HPDE6-E6E7 (cell line): ENCODE results near the gene DPP6.
"Not testable (repeated sequence)": the region's sequence is repeated elsewhere in the genome, so short reads cannot be mapped to it uniquely, and the experiment has no call there.

Experiments
- DNase-seq: peaks from one replicate; pipeline ENCODE4 v3.0.0; 2011; ENCODE audit warnings: missing footprints; ENCODE audit errors: extremely low spot score

Gene DPP6

GRCh38 chr7:154148791-154149516 is 96.8 kb downstream of the DPP6 start:
- DNase-seq: not testable (repeated sequence)

- not testable (repeated sequence) for DNase-seq
These were observed 98.5 kb downstream of the DPP6 start for GRCh38 chr7:154150656-154151055.

- DNase-seq: not testable (repeated sequence)
These were observed 99.1 kb downstream of the DPP6 start for GRCh38 chr7:154151306-154151705.

- not testable (repeated sequence) for DNase-seq
These were observed 103.7 kb downstream of the DPP6 start for GRCh38 chr7:154155928-154156327.

GRCh38 chr7:154162921-154163320 is 110.7 kb downstream of the DPP6 start:
- not testable (repeated sequence) for DNase-seq

DNA sequence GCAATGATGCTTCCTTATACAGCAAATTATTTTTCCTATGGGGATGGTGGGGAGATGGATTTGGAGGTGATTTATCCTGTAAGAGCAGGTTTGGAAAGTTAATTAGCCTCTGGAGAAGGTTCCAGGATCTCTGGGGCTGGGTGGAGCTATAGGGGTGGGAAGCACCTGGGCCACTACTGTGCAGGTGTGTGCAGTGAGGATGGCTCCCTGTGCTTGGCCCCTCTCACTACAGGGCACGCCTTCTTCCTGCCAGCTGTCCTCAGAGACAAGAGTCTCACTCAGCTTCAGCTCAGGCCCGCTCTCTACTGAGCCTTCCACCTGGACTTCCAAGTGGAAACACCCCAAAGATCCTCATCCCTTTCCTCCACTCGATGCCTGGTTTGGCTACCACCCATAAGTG is 111.4 kb downstream of the DPP6 start:
- not testable (repeated sequence) for DNase-seq

- DNase-seq: no peak
These were observed 114.9 kb downstream of the DPP6 start for GRCh38 chr7:154167051-154167450.

GRCh38 chr7:154167807-154168206 is 115.6 kb downstream of the DPP6 start:
- no peak for DNase-seq

- DNase-seq: no peak
These were observed 119.2 kb downstream of the DPP6 start for GRCh38 chr7:154171422-154171821.

- DNase-seq: no peak
These were observed 120.0 kb downstream of the DPP6 start for GRCh38 chr7:154172236-154172635.

GRCh38 chr7:154177584-154177983 is 125.4 kb downstream of the DPP6 start:
- DNase-seq: no peak

- no peak for DNase-seq
These were observed 126.7 kb downstream of the DPP6 start for GRCh38 chr7:154178895-154179294.

GRCh38 chr7:154183482-154183881 is 131.3 kb downstream of the DPP6 start:
- no peak for DNase-seq

DNA sequence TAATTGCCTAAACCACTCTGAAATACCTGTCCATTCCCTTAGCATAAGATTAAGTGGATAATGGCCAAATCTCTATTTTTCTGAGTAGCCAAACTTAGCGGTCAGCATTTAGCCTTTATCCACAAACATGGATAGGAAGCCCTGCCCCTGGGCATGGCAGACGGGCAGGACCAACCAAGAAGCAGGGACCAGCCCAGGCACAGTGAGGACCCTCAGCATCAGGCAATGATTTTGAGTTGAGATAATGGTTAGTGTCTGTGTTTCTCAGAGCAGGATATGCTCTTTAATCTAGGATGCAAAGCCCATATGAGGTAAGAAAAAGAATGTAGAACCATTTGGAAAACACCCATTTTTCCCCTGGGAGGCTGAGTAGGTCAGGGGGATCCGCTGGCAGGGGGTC is 131.7 kb downstream of the DPP6 start:
- no peak for DNase-seq

DNA sequence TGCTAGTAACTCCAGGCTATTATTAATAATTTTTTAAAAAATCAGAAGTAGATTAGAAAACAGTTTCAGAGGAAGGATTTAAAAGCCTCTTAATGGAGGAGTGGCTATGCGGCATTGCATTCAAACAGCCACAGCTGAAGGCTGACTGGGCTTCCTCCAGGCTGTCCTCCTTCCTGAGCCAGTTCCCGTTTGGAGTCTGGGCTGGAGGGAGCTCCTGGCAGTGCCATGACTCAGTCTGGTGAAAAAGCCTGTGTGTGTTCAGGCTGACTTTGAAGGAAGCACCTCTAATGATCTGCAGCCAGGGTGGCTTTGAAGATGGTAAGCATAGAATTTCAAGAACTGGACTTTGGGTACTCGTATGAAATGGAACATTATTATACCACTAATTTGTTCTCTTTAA is 134.6 kb downstream of the DPP6 start:
- no peak for DNase-seq

DNA sequence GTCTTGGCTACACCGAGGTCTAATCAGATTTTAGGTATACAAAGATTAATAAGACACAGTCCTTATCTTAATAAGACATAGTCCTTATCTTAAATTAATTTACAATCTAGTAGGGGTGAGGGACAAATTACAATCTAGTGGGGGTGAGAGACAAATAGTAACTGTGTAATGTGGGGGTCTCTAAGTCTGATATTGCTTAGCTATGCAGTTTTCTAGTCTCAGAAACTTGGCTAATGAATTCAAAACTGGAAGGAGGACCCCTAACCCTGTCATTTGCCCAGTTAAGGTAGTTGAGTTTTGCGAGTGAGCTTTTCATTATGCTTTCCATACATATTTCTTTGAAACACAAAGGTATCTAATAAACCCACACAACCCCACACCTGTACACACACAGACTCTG is 136.1 kb downstream of the DPP6 start:
- no peak for DNase-seq

DNA sequence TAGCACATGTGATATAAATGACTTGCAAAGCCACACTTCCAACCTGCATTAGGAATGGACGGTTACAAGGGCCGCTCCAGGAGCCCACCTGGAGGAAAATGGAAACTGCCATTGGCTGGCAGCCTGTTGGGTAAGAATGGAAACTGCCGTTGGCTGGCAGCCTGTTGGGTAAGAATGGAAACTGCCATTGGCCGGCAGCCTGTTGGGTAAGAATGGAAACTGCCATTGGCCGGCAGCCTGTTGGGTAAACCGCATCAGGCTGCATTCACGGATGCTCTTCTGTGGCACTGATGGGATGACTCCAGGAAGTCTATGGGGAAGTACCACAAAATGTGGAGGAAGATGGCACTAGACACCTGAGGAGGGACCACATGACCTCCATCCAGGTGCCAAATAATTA is 143.1 kb downstream of the DPP6 start:
- DNase-seq: no peak

DNA sequence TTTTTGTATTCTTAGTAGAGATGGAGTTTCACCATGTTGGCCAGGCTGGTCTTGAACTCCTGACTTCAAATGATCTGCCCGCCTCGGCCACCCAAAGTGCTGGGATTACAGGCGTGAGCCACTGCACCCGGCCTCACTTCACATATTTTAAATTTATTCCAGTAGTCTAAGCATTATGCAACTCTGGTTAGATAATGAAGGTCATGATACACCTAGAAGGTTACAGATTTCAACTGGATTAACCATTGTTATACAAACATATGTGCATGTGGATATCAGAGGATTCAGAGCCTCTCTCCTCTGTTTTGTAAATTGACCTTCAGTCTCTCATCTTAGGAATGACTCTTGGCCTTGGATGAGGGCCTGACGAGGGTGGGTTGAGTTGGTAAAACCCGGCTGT is 146.3 kb downstream of the DPP6 start:
- DNase-seq: no peak

DNA sequence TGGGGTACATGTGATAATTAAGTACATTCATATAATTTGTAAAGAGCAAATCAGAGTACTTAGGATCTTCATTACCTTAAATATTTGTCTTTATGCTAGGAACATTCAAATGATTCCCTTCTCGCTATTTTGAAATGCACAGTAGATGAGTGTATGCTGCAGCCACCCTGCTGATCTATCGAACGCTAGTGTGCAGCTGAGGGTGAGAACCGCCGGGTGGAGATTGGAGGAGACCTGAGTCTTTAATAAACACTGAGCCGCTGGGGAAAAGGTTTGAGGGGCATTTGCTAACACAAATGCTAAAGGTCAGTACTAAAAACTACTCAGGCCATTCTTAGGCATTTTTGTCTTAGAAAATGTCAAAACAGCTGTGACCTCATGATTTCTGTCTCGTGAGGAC is 148.0 kb downstream of the DPP6 start:
- no peak for DNase-seq

- no peak for DNase-seq
These were observed 149.8 kb downstream of the DPP6 start for GRCh38 chr7:154202002-154202401.

GRCh38 chr7:154204046-154204445 is 151.8 kb downstream of the DPP6 start:
- DNase-seq: no peak

DNA sequence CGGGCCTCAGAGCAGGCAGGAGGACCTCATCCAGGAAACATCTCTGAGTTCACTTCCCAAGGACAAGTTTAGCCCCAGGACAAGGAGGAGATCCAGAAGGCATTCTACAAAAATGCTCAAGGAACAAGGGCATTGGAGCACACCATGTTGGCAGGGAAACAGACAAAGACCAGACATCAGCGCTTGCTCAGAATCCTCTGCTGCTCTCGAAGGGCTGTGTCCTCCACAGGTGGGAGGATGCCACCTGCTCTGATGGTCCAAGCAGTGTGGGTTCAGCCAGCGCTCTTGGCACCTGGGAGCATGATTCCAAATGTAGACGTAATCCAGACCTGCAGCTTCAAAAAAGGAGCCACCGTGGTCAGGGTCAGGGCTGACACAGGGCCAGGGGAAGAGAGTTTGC is 160.7 kb downstream of the DPP6 start:
- no peak for DNase-seq

DNA sequence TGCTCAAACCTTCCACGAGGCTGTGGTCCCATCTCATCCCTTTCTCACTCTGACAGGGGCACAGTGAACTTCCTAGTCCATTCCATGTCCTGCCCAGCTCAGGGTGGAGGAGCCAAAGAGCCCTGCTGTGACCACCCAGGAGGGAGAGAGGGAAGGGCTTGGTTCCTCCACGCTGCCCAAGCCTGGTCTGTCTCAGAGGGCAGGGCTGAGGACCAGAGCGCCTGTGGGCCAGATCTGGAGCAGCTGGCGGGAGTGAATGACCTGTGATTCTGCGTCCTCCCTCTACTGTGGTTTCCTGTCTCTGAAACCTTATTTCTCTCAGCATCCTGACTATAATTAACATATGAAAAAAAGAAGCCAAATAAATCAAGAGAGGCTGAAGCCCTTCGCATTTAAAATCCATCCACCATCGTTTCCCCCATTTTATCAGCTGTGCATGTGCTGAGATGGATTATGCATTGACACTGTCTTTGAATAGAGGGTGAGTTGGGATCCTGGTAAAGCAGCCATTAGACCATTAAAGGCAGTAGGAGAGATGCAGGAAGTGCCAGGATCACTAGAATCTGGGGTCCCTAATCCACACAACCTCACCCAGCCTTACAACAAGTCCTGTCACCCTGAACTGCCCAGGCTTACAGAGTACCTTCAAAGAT is 165.6 kb downstream of the DPP6 start:
- no peak for DNase-seq

GRCh38 chr7:154231732-154232131 is 179.5 kb downstream of the DPP6 start:
- no peak for DNase-seq
